Effector memory CD4-positive, alpha-beta T cell (primary cell): ENCODE results near the gene PLCB1.

ENCODE experiments used
- DNase-seq, 3 donors: peaks; one replicate each; pipeline ENCODE4 v3.0.0-alpha.2; 2020
- H3K27ac ChIP-seq: 2 replicates; pipeline ENCODE4 v1.7.0; 2013; ENCODE audit warnings: mild to moderate bottlenecking, low read length, moderate library complexity; ENCODE audit not compliant: insufficient read depth, poor library complexity, severe bottlenecking
- H3K27me3 ChIP-seq: replicated peaks from 2 replicates; pipeline ENCODE4 v1.7.0; 2013; ENCODE audit warnings: mild to moderate bottlenecking, low read length; ENCODE audit not compliant: insufficient read depth, control insufficient read depth, poor library complexity, severe bottlenecking
- H3K36me3 ChIP-seq: 2 replicates; pipeline ENCODE4 v1.7.0; 2013; ENCODE audit warnings: mild to moderate bottlenecking, low read length, moderate library complexity; ENCODE audit not compliant: control insufficient read depth, insufficient read depth
- H3K4me1 ChIP-seq: 2 replicates; pipeline ENCODE4 v1.7.0; 2013; ENCODE audit warnings: low read length, mild to moderate bottlenecking; ENCODE audit not compliant: control insufficient read depth, insufficient read depth, poor library complexity, severe bottlenecking
- H3K4me3 ChIP-seq: 2 replicates; pipeline ENCODE4 v1.7.0; 2013; ENCODE audit warnings: low read length, low read depth, mild to moderate bottlenecking; ENCODE audit not compliant: insufficient read depth, poor library complexity, severe bottlenecking
- H3K9me3 ChIP-seq: 2 replicates; pipeline ENCODE4 v1.7.0; 2013; ENCODE audit warnings: mild to moderate bottlenecking, low read length, moderate library complexity; ENCODE audit not compliant: control insufficient read depth

PLCB1 gene

GRCh38 chr20:8535403-8536261, 403.6 kb downstream of the PLCB1 start:
- Histone ChIP-seq H3K27me3 (no peaks in the 10 kb centered on the region), H3K4me1 (no peaks in the 10 kb centered on the region), H3K27ac (no peak overlapping the region), H3K36me3 (no peaks in the 10 kb centered on the region), H3K4me3 (no peak overlapping the region), H3K9me3 (no peaks in the 10 kb centered on the region)
- no peak for DNase-seq

GRCh38 chr20:8536262-8536618, 404.2 kb downstream of the PLCB1 start:
- Histone ChIP-seq H3K9me3 (no peaks in the 10 kb centered on the region), H3K4me3 (no peak overlapping the region), H3K4me1 (no peaks in the 10 kb centered on the region), H3K27me3 (no peaks in the 10 kb centered on the region), H3K27ac (no peak overlapping the region), H3K36me3 (no peaks in the 10 kb centered on the region)
- DNase-seq: no peak

GRCh38 chr20:8540466-8540865, 408.4 kb downstream of the PLCB1 start:
- Histone ChIP-seq H3K27ac (no peak overlapping the region), H3K4me3 (no peak overlapping the region), H3K9me3 (no peaks in the 10 kb centered on the region), H3K27me3 (no peaks in the 10 kb centered on the region), H3K36me3 (no peaks in the 10 kb centered on the region), H3K4me1 (no peaks in the 10 kb centered on the region)
- DNase-seq: no peak

GRCh38 chr20:8542110-8542486, 410.0 kb downstream of the PLCB1 start:
- Histone ChIP-seq H3K27me3 (no peaks in the 10 kb centered on the region), H3K27ac (no peak overlapping the region), H3K4me3 (no peak overlapping the region), H3K36me3 (no peaks in the 10 kb centered on the region), H3K9me3 (no peaks in the 10 kb centered on the region), H3K4me1 (no peaks in the 10 kb centered on the region)
- no peak for DNase-seq

- no peaks in the 10 kb centered on the region for H3K36me3 ChIP-seq
- no peak overlapping the region for H3K27ac ChIP-seq
- H3K4me1 ChIP-seq: no peaks in the 10 kb centered on the region
- no peaks in the 10 kb centered on the region for H3K27me3 ChIP-seq
- H3K9me3 ChIP-seq: no peaks in the 10 kb centered on the region
- DNase-seq: no peak
- H3K4me3 ChIP-seq: no peak overlapping the region
These were observed 413.1 kb downstream of the PLCB1 start for GRCh38 chr20:8545212-8545611.

- H3K4me1 ChIP-seq: no peaks in the 10 kb centered on the region
- DNase-seq: no peak
- H3K9me3 ChIP-seq: no peaks in the 10 kb centered on the region
- no peaks in the 10 kb centered on the region for H3K36me3 ChIP-seq
- no peaks in the 10 kb centered on the region for H3K27me3 ChIP-seq
- H3K4me3 ChIP-seq: no peak overlapping the region
- H3K27ac ChIP-seq: no peak overlapping the region
These were observed 415.1 kb downstream of the PLCB1 start for GRCh38 chr20:8547035-8547650.

- no peak overlapping the region for H3K27ac ChIP-seq
- no peaks in the 10 kb centered on the region for H3K27me3 ChIP-seq
- no peaks in the 10 kb centered on the region for H3K9me3 ChIP-seq
- H3K36me3 ChIP-seq: no peaks in the 10 kb centered on the region
- H3K4me1 ChIP-seq: no peaks in the 10 kb centered on the region
- DNase-seq: no peak
- no peak overlapping the region for H3K4me3 ChIP-seq
These were observed 416.0 kb downstream of the PLCB1 start for GRCh38 chr20:8547968-8548588.

GRCh38 chr20:8549192-8549591, 417.1 kb downstream of the PLCB1 start:
- H3K27ac ChIP-seq: no peak overlapping the region
- no peaks in the 10 kb centered on the region for H3K27me3 ChIP-seq
- no peaks in the 10 kb centered on the region for H3K36me3 ChIP-seq
- H3K4me1 ChIP-seq: no peaks in the 10 kb centered on the region
- H3K4me3 ChIP-seq: no peak overlapping the region
- no peak for DNase-seq
- no peaks in the 10 kb centered on the region for H3K9me3 ChIP-seq

- Histone ChIP-seq H3K36me3 (no peaks in the 10 kb centered on the region), H3K4me3 (no peak overlapping the region), H3K27ac (no peak overlapping the region), H3K27me3 (no peaks in the 10 kb centered on the region), H3K4me1 (no peaks in the 10 kb centered on the region), H3K9me3 (peaks cover 3% of the 10 kb centered on the region)
- DNase-seq: no peak
These were observed 425.6 kb downstream of the PLCB1 start for GRCh38 chr20:8557711-8558110.

GRCh38 chr20:8562356-8562755, 430.3 kb downstream of the PLCB1 start:
- Histone ChIP-seq H3K27me3 (no peaks in the 10 kb centered on the region), H3K4me1 (no peaks in the 10 kb centered on the region), H3K36me3 (no peaks in the 10 kb centered on the region), H3K4me3 (no peak overlapping the region), H3K9me3 (no peaks in the 10 kb centered on the region), H3K27ac (no peak overlapping the region)
- no peak for DNase-seq
